CD8-positive, alpha-beta memory T cell (primary cell): ENCODE results near the gene GRM1. TPM values are rescaled to one million over a fixed set of nuclear protein-coding genes. Genes with fewer than 3 reads are reported as not detected.

ENCODE experiments used
- CTCF ChIA-PET: fragments of 350-600 bp; sonication (Branson Sonifier 250); formaldehyde crosslinking; loops from one replicate; lab custom pipeline; 2021; ENCODE audit warnings: antibody characterized with exemption; lab: Charles Lee
- POLR2A ChIA-PET: fragments of 350-600 bp; sonication (Branson Sonifier 250); formaldehyde crosslinking; loops from one replicate; lab custom pipeline; 2021; ENCODE audit warnings: antibody characterized with exemption; lab: Charles Lee
- DNase-seq, 5 donors: peaks; one replicate each; pipeline versions ENCODE4 v3.0.0 to v3.0.0-alpha.2; 2020 to 2022; ENCODE audit warnings: mixed read lengths in 1 of 5
- H3K27ac ChIP-seq: one replicate; pipeline ENCODE4 v1.7.0; 2013; ENCODE audit warnings: low read depth, mild to moderate bottlenecking, low read length, moderate library complexity
- H3K27me3 ChIP-seq: 2 replicates; pipeline ENCODE4 v1.7.0; 2013; ENCODE audit warnings: low read length, mild to moderate bottlenecking; ENCODE audit not compliant: insufficient read depth, poor library complexity, severe bottlenecking
- H3K36me3 ChIP-seq: 2 replicates; pipeline ENCODE4 v1.7.0; 2013; ENCODE audit warnings: mild to moderate bottlenecking, low read length, moderate library complexity; ENCODE audit not compliant: insufficient read depth
- H3K4me1 ChIP-seq: 2 replicates; pipeline ENCODE4 v1.7.0; 2013; ENCODE audit warnings: mild to moderate bottlenecking, low read length, moderate library complexity; ENCODE audit not compliant: insufficient read depth
- H3K4me3 ChIP-seq: 2 replicates; pipeline ENCODE4 v1.7.0; 2013; ENCODE audit warnings: mild to moderate bottlenecking, low read length
- H3K9me3 ChIP-seq: 2 replicates; pipeline ENCODE4 v1.7.0; 2013; ENCODE audit warnings: mild to moderate bottlenecking, low read length
- H3K27ac Mint-ChIP-seq, 8 donors: one replicate each; pipeline ENCODE4 v1.8.0; 2020 to 2021; ENCODE audit warnings: mixed read lengths in 8 of 8, mild to moderate bottlenecking in 6 of 8, inconsistent platforms in 3 of 8, moderate library complexity in 3 of 8
- H3K27me3 Mint-ChIP-seq, 2 donors: one replicate each; pipeline ENCODE4 v1.8.0; 2020 to 2021; ENCODE audit warnings: mixed read lengths in 2 of 2, mild to moderate bottlenecking in 1 of 2, moderate library complexity in 1 of 2
- H3K36me3 Mint-ChIP-seq, 3 donors: one replicate each; pipeline ENCODE4 v1.8.0; 2020 to 2021; ENCODE audit warnings: mixed read lengths in 3 of 3, inconsistent platforms in 1 of 3, mild to moderate bottlenecking in 1 of 3
- H3K4me1 Mint-ChIP-seq, 3 donors: one replicate each; pipeline ENCODE4 v1.8.0; 2020 to 2021; ENCODE audit warnings: mixed read lengths in 3 of 3, inconsistent platforms in 1 of 3, mild to moderate bottlenecking in 1 of 3
- H3K4me3 Mint-ChIP-seq, 7 donors: one replicate each; pipeline ENCODE4 v1.8.0; 2020 to 2021; ENCODE audit warnings: mixed read lengths in 7 of 7, mild to moderate bottlenecking in 6 of 7, moderate library complexity in 4 of 7, inconsistent platforms in 2 of 7
- H3K9me3 Mint-ChIP-seq, 5 donors: one replicate each; pipeline ENCODE4 v1.8.0; 2020 to 2022; ENCODE audit warnings: mixed read lengths in 5 of 5, mild to moderate bottlenecking in 3 of 5, moderate library complexity in 2 of 5, inconsistent platforms in 1 of 5
- polyA plus RNA-seq: library from polyadenylated mRNA; unstranded; fragments of 300-500 nt; fragmentation: Illumina TruSeq; gene quantifications from one replicate; pipeline ENCODE4 v1.2.3, GENCODE V29; 2021
- total RNA-seq, 2 experiments: library from RNA; stranded (reverse); gene quantifications; one replicate each; pipeline ENCODE4 v1.2.3, GENCODE V29; 2021

The GRM1 gene
- total and polyA plus RNA-seq, 3 experiments from 2014 or later = not detected

GRCh38 chr6:146388736-146389364, 360.0 kb downstream of the GRM1 start:
- Mint-ChIP-seq H3K9me3 (peaks cover 0 to 7% (median 0%) of the 10 kb centered on the region in 5 donors), H3K27me3 (no peaks in the 10 kb centered on the region), H3K4me1 (no peaks in the 10 kb centered on the region), H3K27ac (no peak overlapping the region), H3K36me3 (no peaks in the 10 kb centered on the region), H3K4me3 (no peak overlapping the region)
- POLR2A ChIA-PET = no interaction called here
- no peaks in the 10 kb centered on the region for H3K9me3 ChIP-seq
- CTCF ChIA-PET = no interaction called here
- H3K27me3 ChIP-seq = no peaks in the 10 kb centered on the region
- H3K27ac ChIP-seq = no peak overlapping the region
- DNase-seq = no peak
- H3K36me3 ChIP-seq = no peaks in the 10 kb centered on the region
- no peaks in the 10 kb centered on the region for H3K4me1 ChIP-seq
- H3K4me3 ChIP-seq = no peak overlapping the region

- Mint-ChIP-seq H3K36me3 (no peaks in the 10 kb centered on the region), H3K27me3 (no peaks in the 10 kb centered on the region), H3K27ac (no peak overlapping the region), H3K4me1 (no peaks in the 10 kb centered on the region), H3K4me3 (no peak overlapping the region), H3K9me3 (peaks cover 0 to 3% (median 0%) of the 10 kb centered on the region in 5 donors)
- ChIA-PET CTCF (no interaction called here), POLR2A (no interaction called here)
- Histone ChIP-seq H3K27me3 (no peaks in the 10 kb centered on the region), H3K4me1 (no peaks in the 10 kb centered on the region), H3K27ac (no peak overlapping the region), H3K36me3 (no peaks in the 10 kb centered on the region), H3K9me3 (no peaks in the 10 kb centered on the region), H3K4me3 (no peak overlapping the region)
- no peak for DNase-seq
Observed at GRCh38 chr6:146389740-146390139, 360.9 kb downstream of the GRM1 start.

- peaks cover 0 to 5% (median 1%) of the 10 kb centered on the region in 5 donors for H3K9me3 Mint-ChIP-seq
- no peak for DNase-seq
- POLR2A ChIA-PET = no interaction called here
- no peaks in the 10 kb centered on the region for H3K36me3 Mint-ChIP-seq
- H3K27me3 ChIP-seq = no peaks in the 10 kb centered on the region
- no peaks in the 10 kb centered on the region for H3K36me3 ChIP-seq
- CTCF ChIA-PET = no interaction called here
- H3K27ac ChIP-seq = no peak overlapping the region
- no peaks in the 10 kb centered on the region for H3K9me3 ChIP-seq
- no peaks in the 10 kb centered on the region for H3K4me1 Mint-ChIP-seq
- H3K4me3 Mint-ChIP-seq = no peak overlapping the region
- no peak overlapping the region for H3K27ac Mint-ChIP-seq
- H3K27me3 Mint-ChIP-seq = peaks cover 0 to 2% of the 10 kb centered on the region in 2 donors
- no peaks in the 10 kb centered on the region for H3K4me1 ChIP-seq
- H3K4me3 ChIP-seq = no peak overlapping the region
Observed at GRCh38 chr6:146397638-146398037, 368.8 kb downstream of the GRM1 start.

- POLR2A ChIA-PET = no interaction called here
- no peak for DNase-seq
- Histone ChIP-seq H3K4me3 (no peak overlapping the region), H3K27me3 (no peaks in the 10 kb centered on the region), H3K27ac (no peak overlapping the region), H3K36me3 (no peaks in the 10 kb centered on the region), H3K9me3 (no peaks in the 10 kb centered on the region), H3K4me1 (no peaks in the 10 kb centered on the region)
- Mint-ChIP-seq H3K27me3 (no peaks in the 10 kb centered on the region), H3K27ac (no peak overlapping the region), H3K4me3 (no peak overlapping the region), H3K4me1 (no peaks in the 10 kb centered on the region), H3K9me3 (peaks cover 3 to 13% (median 7%) of the 10 kb centered on the region in 5 donors), H3K36me3 (peaks cover 0 to 1% (median 0%) of the 10 kb centered on the region in 3 donors)
- CTCF ChIA-PET = no interaction called here
Observed at GRCh38 chr6:146402476-146402875, 373.6 kb downstream of the GRM1 start.

- Mint-ChIP-seq H3K27ac (no peak overlapping the region), H3K4me3 (no peak overlapping the region), H3K4me1 (no peaks in the 10 kb centered on the region)
Observed at GRCh38 chr6:146408583-146408982, 379.7 kb downstream of the GRM1 start.

GRCh38 chr6:146410851-146411595, 382.2 kb downstream of the GRM1 start:
- Histone ChIP-seq H3K27ac (no peak overlapping the region), H3K4me3 (no peak overlapping the region), H3K4me1 (no peaks in the 10 kb centered on the region), H3K27me3 (no peaks in the 10 kb centered on the region), H3K36me3 (no peaks in the 10 kb centered on the region), H3K9me3 (no peaks in the 10 kb centered on the region)
- ChIA-PET CTCF (no interaction called here), POLR2A (no interaction called here)
- peak overlapping the region in 1 of 7 donors; percentile 19 for H3K4me3 Mint-ChIP-seq
- H3K36me3 Mint-ChIP-seq = no peaks in the 10 kb centered on the region
- no peaks in the 10 kb centered on the region for H3K4me1 Mint-ChIP-seq
- no peak overlapping the region for H3K27ac Mint-ChIP-seq
- peaks cover 0 to 3% (median 2%) of the 10 kb centered on the region in 5 donors for H3K9me3 Mint-ChIP-seq
- no peak for DNase-seq
- H3K27me3 Mint-ChIP-seq = no peaks in the 10 kb centered on the region

More at GRCh38 chr6:146408583-146408982, 379.7 kb downstream of the GRM1 start:
- H3K9me3 Mint-ChIP-seq = peaks cover 3 to 13% (median 7%) of the 10 kb centered on the region in 5 donors
- H3K36me3 Mint-ChIP-seq = peaks cover 0 to 1% (median 0%) of the 10 kb centered on the region in 3 donors
- POLR2A ChIA-PET = no interaction called here
- CTCF ChIA-PET = no interaction called here
- DNase-seq = no peak
- H3K27me3 ChIP-seq = no peaks in the 10 kb centered on the region
- no peaks in the 10 kb centered on the region for H3K4me1 ChIP-seq
- no peak overlapping the region for H3K27ac ChIP-seq
- H3K4me3 ChIP-seq = no peak overlapping the region
- H3K27me3 Mint-ChIP-seq = no peaks in the 10 kb centered on the region
- no peaks in the 10 kb centered on the region for H3K9me3 ChIP-seq
- H3K36me3 ChIP-seq = no peaks in the 10 kb centered on the region

- no peaks in the 10 kb centered on the region for H3K9me3 ChIP-seq
- Mint-ChIP-seq H3K4me1 (no peaks in the 10 kb centered on the region), H3K27ac (no peak overlapping the region), H3K9me3 (peaks cover 0 to 7% (median 0%) of the 10 kb centered on the region in 5 donors), H3K4me3 (no peak overlapping the region), H3K36me3 (no peaks in the 10 kb centered on the region), H3K27me3 (peaks cover 0 to 3% of the 10 kb centered on the region in 2 donors)
- POLR2A ChIA-PET = no interaction called here
- no peaks in the 10 kb centered on the region for H3K4me1 ChIP-seq
- no peaks in the 10 kb centered on the region for H3K36me3 ChIP-seq
- CTCF ChIA-PET = no interaction called here
- H3K27me3 ChIP-seq = no peaks in the 10 kb centered on the region
- no peak overlapping the region for H3K27ac ChIP-seq
- DNase-seq = no peak
- no peak overlapping the region for H3K4me3 ChIP-seq
Observed at GRCh38 chr6:146419576-146419975, 390.7 kb downstream of the GRM1 start.

GRCh38 chr6:146420255-146420654, 391.4 kb downstream of the GRM1 start:
- H3K36me3 Mint-ChIP-seq = no peaks in the 10 kb centered on the region
- H3K27ac Mint-ChIP-seq = no peak overlapping the region
- no peaks in the 10 kb centered on the region for H3K36me3 ChIP-seq
- H3K4me1 Mint-ChIP-seq = no peaks in the 10 kb centered on the region
- no peak overlapping the region for H3K27ac ChIP-seq
- H3K9me3 ChIP-seq = no peaks in the 10 kb centered on the region
- H3K4me3 ChIP-seq = no peak overlapping the region
- no peaks in the 10 kb centered on the region for H3K4me1 ChIP-seq
- H3K27me3 ChIP-seq = no peaks in the 10 kb centered on the region
- ChIA-PET POLR2A (no interaction called here), CTCF (no interaction called here)
- H3K9me3 Mint-ChIP-seq = peaks cover 0 to 7% (median 0%) of the 10 kb centered on the region in 5 donors
- no peak overlapping the region for H3K4me3 Mint-ChIP-seq
- H3K27me3 Mint-ChIP-seq = peaks cover 0 to 3% of the 10 kb centered on the region in 2 donors
- DNase-seq = no peak
